Measurements from ENCODE around the gene UBE3A.

Gene UBE3A

GRCh38 chr15:25331860-25332259, 107.0 kb downstream of the UBE3A start:
- no peak for DNase-seq (ENCODE audit: low read depth in 2 of 2)

GRCh38 chr15:25331404-25331803, 107.4 kb downstream of the UBE3A start:
- no peak for DNase-seq (ENCODE audit: low read depth in 2 of 2)

- no peak for DNase-seq (ENCODE audit: low read depth in 2 of 2)
Measured at GRCh38 chr15:25329696-25330095, 109.1 kb downstream of the UBE3A start.

GRCh38 chr15:25327686-25328085, 111.1 kb downstream of the UBE3A start:
- no peak for DNase-seq (ENCODE audit: low read depth in 2 of 2)

- DNase-seq (ENCODE audit: low read depth in 2 of 2), result no peak
Measured at GRCh38 chr15:25325187-25325586, 113.6 kb downstream of the UBE3A start.

- no peak for DNase-seq (ENCODE audit: low read depth in 2 of 2)
Measured at GRCh38 chr15:25323420-25323819, 115.4 kb downstream of the UBE3A start.

- DNase-seq (ENCODE audit: low read depth in 2 of 2), result no peak
Measured at GRCh38 chr15:25287823-25288222, 151.0 kb downstream of the UBE3A start.
